NCI-H146 treated with DMSO at 0.1 percent for 48 hours (cell line): ENCODE data around the gene RCAN1.

Experiments used
- DNase-seq: peaks from one replicate; lab custom pipeline; 2025; ENCODE audit not compliant: unreplicated experiment; lab: John Stamatoyannopoulos, UW

RCAN1 gene

DNA sequence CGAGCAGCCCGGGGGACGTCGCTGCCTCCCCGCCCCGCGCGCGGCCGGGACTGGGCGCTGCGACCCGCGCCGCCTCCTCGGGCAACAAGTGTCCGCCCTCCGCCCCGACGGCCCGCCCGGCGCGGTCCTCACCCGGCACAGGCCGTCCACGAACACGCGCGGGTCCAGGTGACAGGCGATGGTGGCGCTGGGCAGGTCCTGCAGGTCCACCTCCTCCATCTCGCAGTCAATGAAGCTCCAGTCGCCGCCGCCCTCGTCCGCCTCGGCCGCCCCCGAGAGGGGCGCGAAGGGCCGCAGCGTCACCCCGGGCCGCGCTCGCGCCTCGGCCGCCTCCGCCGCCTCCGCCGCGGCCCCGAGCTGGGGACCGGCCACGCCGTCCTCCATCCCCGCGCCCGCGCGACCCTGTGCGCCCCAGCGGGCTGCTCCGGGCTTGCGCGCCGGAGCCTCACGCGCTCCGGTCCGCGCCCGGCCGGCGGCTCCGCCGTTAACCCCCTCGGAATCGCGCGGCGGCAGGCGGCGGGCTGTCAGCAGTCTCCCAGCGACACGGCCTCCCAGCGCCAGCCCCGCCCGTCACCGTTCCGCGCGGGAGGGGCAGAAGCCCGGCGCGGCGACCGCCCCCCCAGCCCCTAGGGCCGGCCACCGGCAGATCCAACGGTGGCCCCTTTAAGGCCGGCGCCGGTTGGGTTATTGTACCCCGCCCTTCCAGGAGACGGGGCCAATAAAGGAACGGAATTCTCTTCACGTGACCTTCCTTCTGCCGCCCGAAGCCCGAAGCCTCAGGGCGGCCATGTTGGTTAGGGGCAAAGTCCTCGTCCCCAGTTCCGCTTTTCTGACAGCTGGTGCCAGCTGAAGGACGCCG lies at the start of gene RCAN1:
Gene RCAN1 (minus strand): TSS at position 486 of the 859 bp plus-strand sequence. CDS start 102 bp downstream, at position 384.
- peak; percentile 77 for DNase-seq

DNA sequence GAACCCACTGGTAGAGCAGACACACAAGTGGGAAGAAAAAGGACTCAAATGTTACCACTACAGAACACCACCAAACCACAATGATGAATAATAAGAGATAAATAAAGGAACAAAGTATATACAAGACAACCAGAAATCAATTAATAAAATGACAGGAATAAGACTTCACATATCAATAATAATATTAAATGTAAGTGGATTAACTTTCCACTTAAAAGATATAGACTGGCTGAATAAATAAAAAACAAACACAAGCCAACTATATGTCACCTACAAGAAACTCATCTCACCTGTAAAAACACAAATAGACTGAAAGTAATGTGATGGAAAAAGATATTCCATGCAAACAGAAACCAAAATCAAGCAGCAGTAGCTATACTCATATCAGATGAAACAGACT lies 46.9 kb upstream of the RCAN1 start:
- no peak for DNase-seq

DNA sequence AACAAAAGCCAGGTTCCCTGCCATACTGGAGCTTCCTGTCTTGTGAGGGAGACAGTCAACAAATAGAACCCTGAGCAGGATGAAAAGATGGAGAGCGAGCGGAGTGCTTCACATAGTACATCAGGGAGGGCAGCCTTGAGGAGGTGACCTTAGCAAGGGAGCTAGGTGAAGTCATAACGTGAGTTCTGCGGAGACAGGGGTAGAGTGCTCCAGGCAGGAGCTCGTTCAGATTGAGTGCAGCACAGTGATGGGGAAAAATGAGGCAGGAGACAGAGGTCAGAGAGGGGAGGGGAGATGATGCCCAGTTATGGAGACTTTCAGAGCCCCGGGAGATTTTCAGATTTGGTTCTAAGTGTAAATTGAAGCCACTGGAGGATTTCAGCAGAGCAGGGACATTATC lies 38.6 kb upstream of the RCAN1 start:
- DNase-seq, result no peak

DNA sequence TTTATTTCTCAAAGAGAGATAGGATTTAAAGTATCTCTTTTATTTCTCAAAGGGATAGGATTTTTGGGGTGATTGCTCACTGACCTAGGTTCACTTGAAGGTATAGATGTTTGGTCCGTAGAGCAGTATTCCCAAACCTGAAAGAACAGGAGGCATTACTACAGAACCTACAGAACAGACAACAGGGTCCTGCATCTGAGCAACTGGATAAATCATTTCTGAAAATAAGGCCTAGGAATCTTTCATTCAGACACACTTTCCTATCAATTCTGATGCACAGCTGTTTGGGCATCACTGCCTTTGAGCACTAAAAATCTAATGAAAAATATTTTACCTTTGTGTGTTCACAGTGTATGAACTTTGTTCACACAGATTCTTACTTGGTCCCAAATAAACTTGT lies 36.7 kb upstream of the RCAN1 start:
- DNase-seq, result no peak

DNA sequence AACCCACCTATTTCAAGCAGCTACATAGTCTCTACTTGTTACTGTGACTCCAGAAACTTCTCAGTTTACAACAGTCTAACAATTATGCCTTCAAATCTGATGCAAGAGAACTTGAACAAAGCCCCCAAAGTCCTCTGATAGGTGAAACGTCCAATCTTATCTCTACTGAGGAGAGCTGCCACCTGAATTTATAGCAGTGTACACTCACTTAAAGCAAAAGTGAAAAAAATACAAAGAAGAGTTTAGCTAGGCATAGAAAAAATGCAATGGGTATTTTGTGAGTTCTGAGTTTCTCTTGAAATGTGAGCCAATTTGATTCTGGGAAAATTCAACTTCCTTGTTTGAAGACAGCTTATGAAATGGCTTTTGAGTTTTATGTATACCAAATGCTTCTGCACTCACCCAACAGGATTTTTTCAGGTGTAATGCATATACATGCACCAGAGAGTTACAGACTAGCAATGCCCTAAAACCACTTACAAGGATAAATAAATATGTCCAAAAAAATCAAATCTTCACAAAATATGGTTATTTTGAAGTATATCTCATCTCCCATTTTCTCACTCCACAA lies 36.0 kb upstream of the RCAN1 start:
- no peak for DNase-seq

DNA sequence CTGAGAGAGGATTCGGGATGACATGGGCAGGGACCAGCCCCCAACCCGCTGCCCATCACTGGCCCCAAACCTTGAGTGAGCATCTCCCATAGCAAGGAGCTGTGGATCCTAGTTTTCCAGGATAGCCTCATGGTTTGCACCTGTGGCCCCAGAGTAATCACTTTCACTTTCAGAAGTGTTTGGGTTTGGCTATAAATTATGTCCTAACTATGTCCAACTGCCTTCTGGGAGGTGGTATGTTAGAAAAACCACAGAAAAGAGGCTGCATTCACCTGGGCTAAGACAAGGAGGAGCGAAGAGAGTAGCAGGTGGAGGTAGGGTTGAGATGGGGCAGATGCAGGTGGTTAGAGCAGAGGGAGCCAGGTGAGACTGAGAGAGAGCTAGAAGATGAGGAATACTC lies 34.5 kb upstream of the RCAN1 start:
- DNase-seq, result no peak

DNA sequence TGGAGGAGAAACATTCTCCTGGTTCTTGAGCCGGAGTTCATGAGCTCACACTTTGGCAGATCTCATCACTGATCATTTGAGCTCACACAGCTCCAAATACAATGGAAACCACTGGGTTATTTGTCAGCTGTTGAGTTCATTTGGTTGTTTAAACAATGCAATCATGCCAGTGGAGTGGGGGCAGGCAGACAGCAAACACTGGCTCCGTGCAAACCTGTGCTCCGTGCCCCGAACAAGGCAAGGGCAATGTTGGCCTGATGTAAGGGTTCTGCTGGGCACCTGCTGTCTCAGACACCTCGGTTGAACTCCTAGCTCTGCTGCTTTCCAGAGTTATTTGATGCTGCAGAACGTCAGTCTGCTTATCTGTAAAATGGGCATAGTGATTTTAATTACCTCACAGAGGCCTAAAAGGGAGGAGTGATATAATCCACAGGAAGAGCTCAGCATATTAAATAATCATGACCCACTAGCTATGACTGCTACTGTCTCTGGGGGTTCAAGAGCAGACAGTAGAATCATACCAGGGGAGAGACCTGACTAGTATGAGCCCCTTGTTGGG lies 33.9 kb upstream of the RCAN1 start:
- DNase-seq, result no peak

DNA sequence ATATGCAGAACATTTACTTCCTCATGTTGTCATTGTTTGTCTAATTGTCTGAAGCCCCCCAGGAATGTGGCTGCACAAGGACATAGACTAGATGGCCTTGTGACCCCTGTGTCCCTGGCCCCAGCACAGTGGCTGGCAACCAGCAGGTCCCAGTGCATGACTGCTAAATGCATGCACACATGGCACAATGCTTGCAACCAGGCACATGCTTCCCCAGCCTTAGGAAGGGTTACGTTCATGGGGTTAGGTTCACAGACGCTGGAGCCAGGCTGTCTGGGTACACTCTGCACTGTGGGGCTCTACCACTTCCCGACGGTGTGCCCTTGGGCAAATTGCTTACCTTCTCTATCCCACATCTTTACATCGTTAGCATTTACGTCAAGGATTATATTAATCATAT lies 32.6 kb upstream of the RCAN1 start:
- no peak for DNase-seq

DNA sequence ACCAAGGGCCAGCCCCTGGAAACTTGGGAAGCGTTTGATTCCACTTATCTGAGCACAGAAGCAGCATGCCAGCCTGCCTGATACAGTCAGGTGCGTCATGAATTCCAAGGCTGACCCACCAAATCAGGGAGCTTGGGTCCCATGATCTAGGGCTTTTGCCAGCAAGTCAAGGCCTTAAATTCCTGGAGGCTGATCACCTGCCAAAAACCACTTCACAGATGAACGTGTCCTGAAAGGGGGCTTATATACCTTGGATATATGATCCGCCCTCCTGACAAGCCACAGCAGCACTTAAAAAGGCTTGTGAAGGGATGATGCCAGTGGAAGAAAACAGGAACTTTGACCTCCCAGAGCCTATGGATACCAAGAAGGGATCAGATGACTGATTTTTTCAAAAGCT lies 29.9 kb upstream of the RCAN1 start:
- no peak for DNase-seq

DNA sequence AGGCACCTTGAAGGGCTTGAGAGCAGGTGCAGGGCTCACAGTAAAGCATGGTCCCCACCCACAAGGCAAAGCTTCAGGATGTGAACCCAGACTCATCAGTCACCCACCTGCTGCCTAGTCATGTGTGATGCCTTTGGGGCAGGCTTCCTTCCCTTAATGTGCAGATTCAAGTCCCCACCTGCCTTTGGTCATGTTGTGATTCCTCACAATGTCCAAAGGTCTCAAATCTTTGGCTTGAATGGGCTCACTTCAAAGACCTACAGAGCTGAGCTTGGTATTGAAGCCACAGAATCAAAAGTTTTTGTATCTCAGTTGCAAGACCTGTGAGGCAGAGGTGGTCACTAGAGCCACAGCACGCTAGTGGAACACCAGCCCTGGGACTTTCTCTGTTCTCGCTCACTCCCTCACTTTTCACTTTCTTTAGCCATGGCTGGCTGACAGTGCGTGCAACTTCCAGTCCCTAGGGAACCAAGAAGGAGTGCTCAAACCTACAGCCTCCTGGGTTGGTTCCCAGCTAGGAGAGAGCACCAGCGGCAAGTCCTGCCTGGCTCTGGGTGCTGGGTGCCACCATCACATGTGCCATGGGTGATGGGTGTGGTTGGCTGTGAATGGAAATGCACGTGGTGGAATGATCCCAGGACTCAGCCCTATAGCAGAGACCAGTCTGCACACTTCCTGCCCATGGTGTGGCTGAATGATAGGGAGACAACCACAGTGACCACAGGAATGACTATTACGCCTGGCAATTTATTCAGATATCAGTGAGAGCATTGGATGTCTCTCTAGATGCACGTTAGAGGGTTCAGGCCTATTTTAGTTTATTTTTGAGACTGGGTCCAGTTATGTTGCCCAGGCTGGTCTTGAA lies 27.5 kb upstream of the RCAN1 start:
- DNase-seq, result no peak

DNA sequence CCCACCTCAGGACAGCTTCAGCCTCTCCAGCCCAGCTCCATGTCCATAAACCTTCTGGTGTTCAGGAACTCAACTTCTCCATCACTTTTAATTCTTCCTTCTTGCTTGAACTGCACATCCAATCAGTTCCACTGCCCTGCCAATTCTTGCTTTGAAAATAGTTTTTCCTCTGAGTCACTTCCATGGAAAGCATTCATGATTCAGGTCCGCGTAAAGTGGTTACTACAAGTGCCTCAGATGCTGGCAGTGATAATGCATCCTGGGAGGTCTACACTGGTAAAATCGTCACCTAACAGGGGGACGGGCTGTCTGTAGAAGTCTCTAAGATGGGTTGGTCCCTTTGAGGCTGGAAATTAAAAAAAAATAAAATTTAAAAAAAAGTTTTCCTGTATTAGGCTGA lies 25.9 kb upstream of the RCAN1 start:
- DNase-seq, result no peak

DNA sequence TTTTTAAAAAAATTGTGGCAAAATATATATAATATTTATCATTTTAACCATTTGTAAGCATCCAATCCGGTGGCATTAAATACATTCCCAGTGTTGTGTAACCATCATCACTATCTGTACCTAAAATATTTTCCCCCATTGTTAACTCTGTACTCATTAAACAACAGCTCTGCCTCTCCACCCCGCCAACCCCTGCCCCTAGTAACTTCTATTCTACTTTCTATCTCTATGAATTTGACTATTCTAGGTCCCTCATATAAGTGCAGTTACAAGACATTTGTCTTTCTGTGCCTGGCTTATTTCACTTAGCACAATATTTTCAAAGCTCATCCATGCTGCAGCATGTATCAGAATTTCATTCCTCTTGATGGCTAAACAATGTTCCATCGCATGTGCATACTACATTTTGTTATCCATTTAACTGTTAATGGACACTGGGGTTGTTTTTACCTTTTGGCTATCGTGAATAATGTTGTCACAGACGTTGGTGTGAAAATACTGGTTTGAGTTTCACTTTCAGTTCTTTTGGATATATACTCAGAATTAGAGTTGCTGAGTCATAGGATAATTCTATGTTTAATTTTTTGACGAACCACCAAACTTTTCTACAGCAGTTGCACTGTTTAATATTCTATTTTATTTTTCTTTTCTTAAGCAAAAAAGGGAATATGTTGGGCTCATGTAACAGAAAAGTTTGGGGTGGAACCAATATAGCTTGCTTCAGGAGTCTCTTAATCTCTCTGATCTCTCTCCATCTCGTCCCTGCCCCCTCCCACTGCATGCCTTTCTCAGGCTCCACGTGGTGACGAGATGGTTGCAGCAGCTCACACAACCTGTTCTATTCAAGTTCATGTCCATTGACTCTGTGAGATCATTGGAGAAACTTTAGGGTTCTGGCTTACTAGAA lies 25.2 kb upstream of the RCAN1 start:
- DNase-seq, result no peak

DNA sequence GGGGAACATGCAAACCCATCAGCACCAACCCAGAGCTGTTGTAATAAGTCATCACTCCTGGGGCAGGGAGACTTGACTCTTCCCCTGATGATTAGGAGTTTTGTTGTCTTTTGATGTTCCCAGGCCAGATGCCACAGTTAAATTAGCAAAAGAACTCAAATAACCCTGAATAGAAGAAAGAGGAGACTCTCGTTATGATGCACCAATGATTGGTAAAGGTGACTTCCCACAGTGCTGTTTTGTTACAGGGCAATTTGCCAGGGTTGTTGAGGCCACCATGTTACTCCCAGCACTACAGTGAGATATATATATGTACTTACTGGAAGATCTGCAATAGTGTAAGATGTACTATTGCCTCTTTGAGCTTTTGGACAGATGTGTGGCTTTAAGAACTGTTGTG lies 24.3 kb upstream of the RCAN1 start:
- DNase-seq, result no peak

DNA sequence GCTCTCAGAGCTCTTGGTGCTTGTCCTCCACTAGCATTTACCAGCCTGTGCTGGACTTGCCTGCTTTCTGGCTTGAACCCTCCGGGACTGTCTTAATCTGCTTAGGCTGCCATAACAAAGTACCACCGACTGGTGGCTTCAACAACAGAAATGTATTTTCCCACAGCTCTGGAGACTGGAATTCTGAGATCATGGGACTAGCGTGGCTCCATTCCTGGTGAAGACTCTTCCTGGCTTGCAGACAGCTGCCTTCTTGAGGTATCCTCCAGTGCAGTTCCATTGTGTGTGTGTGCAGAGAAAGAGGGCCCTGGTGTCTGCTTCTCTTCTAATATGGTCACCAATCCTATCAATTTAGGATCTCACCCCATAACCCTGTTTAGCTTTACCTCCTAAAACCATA lies 22.0 kb upstream of the RCAN1 start:
- DNase-seq, result no peak

DNA sequence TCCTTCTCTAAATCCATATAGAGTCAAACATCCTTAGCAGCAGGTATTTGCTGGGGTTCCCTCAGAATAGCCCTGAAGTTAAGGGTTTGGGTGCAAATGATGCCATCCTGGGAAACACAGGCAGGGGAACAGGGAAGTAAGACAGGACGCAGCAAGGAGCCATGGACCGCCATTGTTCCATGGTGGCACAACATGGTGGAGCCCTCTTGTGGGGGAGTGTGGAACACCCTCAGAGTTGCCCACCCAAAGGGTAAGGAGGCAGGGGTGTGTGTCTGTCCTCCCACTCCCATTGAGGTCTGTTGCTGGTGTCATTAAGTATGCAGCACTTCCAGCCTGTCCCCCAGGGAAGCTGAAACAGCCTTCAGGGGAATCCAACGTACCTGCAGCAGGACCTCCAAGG lies 20.4 kb upstream of the RCAN1 start:
- no peak for DNase-seq

DNA sequence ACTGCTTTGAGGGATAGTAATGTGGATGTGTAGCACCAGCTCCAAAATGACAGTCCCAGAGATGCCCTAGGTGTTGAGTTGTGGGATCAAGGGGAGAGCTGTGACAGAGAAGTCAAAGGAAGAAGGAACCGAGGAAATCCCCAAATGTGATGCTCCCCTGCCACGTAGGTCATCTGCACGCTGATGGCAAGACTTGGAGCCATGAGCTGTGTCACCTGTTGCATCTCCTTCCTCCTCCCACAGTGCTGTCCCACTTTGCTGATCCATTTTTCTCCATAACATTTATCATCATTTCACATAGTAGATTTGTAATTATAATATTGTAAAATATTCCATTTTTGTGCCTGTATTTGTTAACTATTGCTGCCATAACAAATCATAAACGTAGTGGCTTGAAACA lies 17.6 kb upstream of the RCAN1 start:
- no peak for DNase-seq

DNA sequence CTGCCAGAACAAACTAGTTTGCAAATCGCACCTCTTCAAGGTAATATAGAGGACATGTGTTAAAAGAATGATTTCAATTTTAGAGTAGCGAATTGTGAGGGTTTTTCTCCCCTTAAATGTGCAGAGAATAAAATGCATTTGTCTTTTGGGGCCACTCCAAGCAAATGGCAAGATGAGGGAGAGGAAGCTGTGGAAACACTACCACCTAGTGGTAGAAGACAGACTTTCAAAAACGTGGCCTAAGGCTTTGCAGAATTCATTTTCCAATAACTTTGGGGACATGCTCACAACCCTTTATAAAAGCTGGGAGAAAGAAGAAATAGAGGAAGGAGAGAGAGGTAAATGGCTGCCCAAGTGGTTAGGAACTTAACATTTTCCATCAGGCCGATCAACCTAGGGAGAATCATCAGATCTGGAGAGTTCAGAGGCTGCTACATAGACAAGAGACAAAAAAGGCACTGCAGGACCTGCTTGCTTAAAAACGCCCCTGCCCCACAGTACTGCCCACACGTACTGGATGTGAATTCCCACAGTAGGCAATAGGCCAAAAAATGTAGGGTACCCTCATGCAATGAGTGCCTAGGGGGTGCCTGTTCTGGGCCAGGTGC lies 15.7 kb upstream of the RCAN1 start:
- DNase-seq, result peak; percentile 49

DNA sequence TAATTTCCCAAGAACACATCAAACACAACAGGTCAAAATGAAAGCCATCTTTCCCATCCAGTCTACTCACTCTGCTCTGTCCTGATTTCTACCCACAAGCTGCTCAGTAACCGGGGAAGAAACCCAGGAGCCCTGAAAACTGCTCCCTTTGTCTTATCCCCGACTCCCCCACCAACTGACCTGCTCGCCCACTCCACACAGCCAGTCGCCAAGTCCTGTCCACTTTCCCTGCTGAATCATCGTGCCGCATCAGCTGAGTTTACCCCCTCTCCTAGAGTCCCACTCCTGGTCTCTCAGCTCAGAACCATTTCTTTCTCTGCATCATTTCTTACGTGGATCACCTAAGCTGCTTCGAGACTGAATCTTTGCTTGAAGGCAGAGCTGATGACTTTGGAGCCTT lies 11.2 kb upstream of the RCAN1 start:
- DNase-seq, result no peak

DNA sequence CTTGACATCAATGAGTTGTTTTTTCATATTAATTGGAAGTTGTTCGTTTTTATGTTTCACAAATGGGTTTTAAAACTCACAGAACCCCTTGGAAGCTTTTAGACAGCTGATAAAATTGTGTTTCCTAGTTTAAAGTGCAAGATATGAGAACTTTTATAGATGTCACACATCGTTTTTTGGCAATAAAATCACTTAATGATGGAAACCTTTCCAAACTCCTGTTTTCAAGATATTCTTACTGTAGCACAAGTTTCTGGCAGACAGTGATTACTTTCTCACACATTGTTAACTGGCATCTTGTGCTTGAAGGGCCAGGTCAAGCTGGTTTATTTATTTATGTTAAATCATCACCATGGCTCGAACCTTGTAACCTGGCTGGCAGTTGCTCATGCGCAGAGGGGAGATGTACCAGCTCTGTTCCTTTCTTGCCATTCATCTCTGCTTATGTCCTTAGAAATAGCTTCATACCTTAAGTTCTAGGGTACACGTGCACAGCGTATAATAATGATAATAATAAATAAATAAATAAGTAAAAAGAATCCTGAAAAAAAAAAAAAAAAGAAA lies 10.2 kb upstream of the RCAN1 start:
- no peak for DNase-seq

DNA sequence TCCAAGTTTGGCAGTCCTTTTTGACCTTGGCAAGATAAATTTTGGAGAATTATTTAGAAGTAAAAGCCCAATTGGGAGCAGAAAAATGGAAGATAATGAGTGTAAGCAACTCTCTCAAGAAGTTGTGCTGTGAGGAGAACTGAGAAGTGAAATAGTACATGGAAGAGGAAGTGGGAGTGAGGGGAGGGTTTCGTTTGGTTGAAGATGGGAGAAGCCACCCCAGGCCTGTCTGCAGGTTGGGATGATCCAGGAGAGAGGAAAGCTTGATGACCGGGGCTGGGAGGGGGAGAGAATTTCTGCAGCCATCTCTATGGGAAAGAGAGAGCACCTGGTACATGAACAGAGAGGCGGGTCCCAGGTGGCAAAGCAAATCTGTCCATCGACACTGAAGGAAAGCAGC lies 8.6 kb upstream of the RCAN1 start:
- DNase-seq, result no peak
